Endodermal cell (in vitro differentiated cells): ENCODE measurements around the gene GRID1. TPM values are rescaled to one million over a fixed set of nuclear protein-coding genes. Genes with fewer than 3 reads are reported as not detected.

Experiments used
- DNase-seq: peaks from one replicate; pipeline ENCODE4 v3.0.0-alpha.2; 2017
- H3K27ac ChIP-seq: 2 replicates; pipeline ENCODE4 v1.5.1; 2013; ENCODE audit warnings: mild to moderate bottlenecking, low read depth, low read length, moderate library complexity
- H3K27me3 ChIP-seq: 2 replicates; pipeline ENCODE4 v1.6.1; 2013; ENCODE audit warnings: mild to moderate bottlenecking, low read length, moderate library complexity; ENCODE audit not compliant: insufficient read depth, control insufficient read depth, poor library complexity, severe bottlenecking
- H3K36me3 ChIP-seq: 2 replicates; pipeline ENCODE4 v1.7.0; 2013; ENCODE audit warnings: mild to moderate bottlenecking, low read length, moderate library complexity; ENCODE audit not compliant: control insufficient read depth, insufficient read depth
- H3K4me1 ChIP-seq: one replicate; pipeline ENCODE4 v1.7.0; 2013; ENCODE audit warnings: low read length; ENCODE audit not compliant: control insufficient read depth, insufficient read depth
- H3K4me3 ChIP-seq: 2 replicates; pipeline ENCODE4 v1.5.1; 2013; ENCODE audit warnings: mild to moderate bottlenecking, low read length, moderate library complexity
- H3K9ac ChIP-seq: 2 replicates; pipeline ENCODE4 v1.6.1; 2013; ENCODE audit warnings: mild to moderate bottlenecking, low read length, moderate library complexity; ENCODE audit not compliant: poor library complexity, severe bottlenecking; ENCODE audit errors: extremely low read depth
- H3K9me3 ChIP-seq: 2 replicates; pipeline ENCODE4 v1.6.1; 2013; ENCODE audit warnings: mild to moderate bottlenecking, low read length, moderate library complexity; ENCODE audit not compliant: control insufficient read depth
- H3K27ac Mint-ChIP-seq: 2 replicates; pipeline ENCODE4 v1.8.0; 2020; ENCODE audit warnings: mixed read lengths
- H3K27me3 Mint-ChIP-seq: 2 replicates; pipeline ENCODE4 v1.8.0; 2021; ENCODE audit warnings: mild to moderate bottlenecking, mixed read lengths; ENCODE audit not compliant: insufficient read depth
- H3K36me3 Mint-ChIP-seq: 2 replicates; pipeline ENCODE4 v1.8.0; 2020; ENCODE audit warnings: low read depth, mixed read lengths
- H3K4me1 Mint-ChIP-seq: 2 replicates; pipeline ENCODE4 v1.8.0; 2020; ENCODE audit warnings: mixed read lengths
- H3K4me3 Mint-ChIP-seq: 2 replicates; pipeline ENCODE4 v1.8.0; 2020; ENCODE audit warnings: mild to moderate bottlenecking, moderate library complexity, mixed read lengths
- H3K9me3 Mint-ChIP-seq: 2 replicates; pipeline ENCODE4 v1.8.0; 2020; ENCODE audit warnings: mild to moderate bottlenecking, mixed read lengths
- WGBS, 2 experiments: methylation state at CpG; one replicate each; pipeline versions ENCODE4 v1.1.5 to v1.1.7; 2013; ENCODE audit warnings: missing lambda C conversion rate in 2 of 2, mixed read lengths in 1 of 2; ENCODE audit not compliant: insufficient coverage in 1 of 2, insufficient read length in 1 of 2; 5-methylcytosine and 5-hydroxymethylcytosine counted together
- total RNA-seq, 2 donors: library from RNA; stranded (reverse); fragmentation: NEBNext Ultra II Directional in 1 of 2; extraction: Animal tissue kit (Norgen Biotek cat#: 25700) in 1 of 2; gene quantifications; 2 replicates in 1 of 2; 3 replicates in 1 of 2; pipeline ENCODE4 v1.2.1, GENCODE V29; 2021
- TF ChIP-seq, protein P1 (sequence below): fragments of 200-600 bp; sonication (generic); conservative IDR thresholded peaks from 2 replicates; pipeline ENCODE4 v1.5.0; 2021; ENCODE audit warnings: antibody characterized with exemption, mild to moderate bottlenecking

The GRID1 gene
- total RNA-seq, 2 donors from 2014 or later, result 0.13 to 0.53 TPM

DNA sequence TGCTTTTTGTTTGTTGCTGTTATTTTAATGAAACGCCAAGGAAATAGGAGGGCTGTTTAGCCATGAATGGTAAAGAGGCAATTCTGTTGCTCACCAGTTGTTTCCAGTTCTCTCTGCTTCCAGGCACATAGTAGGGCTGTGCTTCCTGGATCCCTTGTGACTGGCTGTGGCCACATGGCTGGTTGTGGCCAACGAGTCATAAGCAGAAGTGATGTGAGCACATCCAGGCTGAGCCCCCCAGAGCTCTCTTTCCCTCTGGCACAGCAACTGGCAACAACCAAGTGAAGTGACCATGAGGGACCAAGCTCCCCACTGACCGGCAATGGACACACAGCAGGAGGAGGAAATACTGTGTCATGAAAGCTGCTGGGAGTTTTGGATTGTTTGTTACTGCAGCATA, 10.3 kb downstream of the GRID1 start:
- Mint-ChIP-seq H3K27me3 (peaks cover 48% of the 10 kb centered on the region), H3K27ac (no peak overlapping the region), H3K4me1 (no peaks in the 10 kb centered on the region), H3K9me3 (no peaks in the 10 kb centered on the region), H3K4me3 (no peak overlapping the region), H3K36me3 (no peaks in the 10 kb centered on the region)
- no peak overlapping the region for H3K27ac ChIP-seq
- no peak overlapping the region for H3K9ac ChIP-seq
- no peaks in the 10 kb centered on the region for H3K4me1 ChIP-seq
- no peaks in the 10 kb centered on the region for H3K9me3 ChIP-seq
- H3K4me3 ChIP-seq, result no peak overlapping the region
- no peaks in the 10 kb centered on the region for H3K36me3 ChIP-seq
- TF ChIP-seq, protein P1, sequence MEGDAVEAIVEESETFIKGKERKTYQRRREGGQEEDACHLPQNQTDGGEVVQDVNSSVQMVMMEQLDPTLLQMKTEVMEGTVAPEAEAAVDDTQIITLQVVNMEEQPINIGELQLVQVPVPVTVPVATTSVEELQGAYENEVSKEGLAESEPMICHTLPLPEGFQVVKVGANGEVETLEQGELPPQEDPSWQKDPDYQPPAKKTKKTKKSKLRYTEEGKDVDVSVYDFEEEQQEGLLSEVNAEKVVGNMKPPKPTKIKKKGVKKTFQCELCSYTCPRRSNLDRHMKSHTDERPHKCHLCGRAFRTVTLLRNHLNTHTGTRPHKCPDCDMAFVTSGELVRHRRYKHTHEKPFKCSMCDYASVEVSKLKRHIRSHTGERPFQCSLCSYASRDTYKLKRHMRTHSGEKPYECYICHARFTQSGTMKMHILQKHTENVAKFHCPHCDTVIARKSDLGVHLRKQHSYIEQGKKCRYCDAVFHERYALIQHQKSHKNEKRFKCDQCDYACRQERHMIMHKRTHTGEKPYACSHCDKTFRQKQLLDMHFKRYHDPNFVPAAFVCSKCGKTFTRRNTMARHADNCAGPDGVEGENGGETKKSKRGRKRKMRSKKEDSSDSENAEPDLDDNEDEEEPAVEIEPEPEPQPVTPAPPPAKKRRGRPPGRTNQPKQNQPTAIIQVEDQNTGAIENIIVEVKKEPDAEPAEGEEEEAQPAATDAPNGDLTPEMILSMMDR, result no peak
- 67 to 94% methylated on average over 2 to 3 of the region's 3 CpGs for WGBS, 2 experiments
- H3K27me3 ChIP-seq, result peaks cover 35% of the 10 kb centered on the region
- DNase-seq, result no peak

DNA sequence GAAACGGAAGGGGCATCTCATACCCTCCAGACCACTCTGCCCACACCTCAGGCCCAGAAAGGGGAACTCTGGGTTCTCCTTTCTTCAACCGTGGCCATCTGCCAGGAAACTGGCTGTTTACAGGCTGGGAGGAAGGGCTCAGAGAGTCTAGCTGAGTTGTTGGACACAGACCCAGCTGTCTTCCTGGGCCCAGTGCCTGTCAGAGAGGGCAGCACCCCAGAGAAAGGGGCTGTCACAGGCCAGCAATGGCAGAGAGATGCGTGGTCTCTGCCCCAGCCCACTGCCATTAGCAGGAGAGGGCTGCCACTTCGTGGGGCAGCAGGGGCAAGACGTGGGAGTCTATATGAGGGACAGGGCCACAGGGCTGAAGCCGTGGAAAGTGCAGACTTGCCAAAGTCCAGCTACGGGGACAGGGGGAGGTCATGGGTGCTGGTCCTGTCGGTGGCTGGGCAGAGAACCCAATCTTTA, 11.0 kb downstream of the GRID1 start:
- Mint-ChIP-seq H3K36me3 (no peaks in the 10 kb centered on the region), H3K9me3 (no peaks in the 10 kb centered on the region), H3K27ac (no peak overlapping the region), H3K4me1 (no peaks in the 10 kb centered on the region), H3K27me3 (peaks cover 48% of the 10 kb centered on the region), H3K4me3 (no peak overlapping the region)
- DNase-seq, result no peak
- Histone ChIP-seq H3K4me3 (no peak overlapping the region), H3K4me1 (no peaks in the 10 kb centered on the region), H3K9ac (no peak overlapping the region), H3K27ac (no peak overlapping the region), H3K27me3 (peaks cover 28% of the 10 kb centered on the region), H3K9me3 (no peaks in the 10 kb centered on the region), H3K36me3 (no peaks in the 10 kb centered on the region)
- 80 to 86% methylated on average over 7 to 8 of the region's 8 CpGs for WGBS, 2 experiments
- TF ChIP-seq, protein P1, result no peak

DNA sequence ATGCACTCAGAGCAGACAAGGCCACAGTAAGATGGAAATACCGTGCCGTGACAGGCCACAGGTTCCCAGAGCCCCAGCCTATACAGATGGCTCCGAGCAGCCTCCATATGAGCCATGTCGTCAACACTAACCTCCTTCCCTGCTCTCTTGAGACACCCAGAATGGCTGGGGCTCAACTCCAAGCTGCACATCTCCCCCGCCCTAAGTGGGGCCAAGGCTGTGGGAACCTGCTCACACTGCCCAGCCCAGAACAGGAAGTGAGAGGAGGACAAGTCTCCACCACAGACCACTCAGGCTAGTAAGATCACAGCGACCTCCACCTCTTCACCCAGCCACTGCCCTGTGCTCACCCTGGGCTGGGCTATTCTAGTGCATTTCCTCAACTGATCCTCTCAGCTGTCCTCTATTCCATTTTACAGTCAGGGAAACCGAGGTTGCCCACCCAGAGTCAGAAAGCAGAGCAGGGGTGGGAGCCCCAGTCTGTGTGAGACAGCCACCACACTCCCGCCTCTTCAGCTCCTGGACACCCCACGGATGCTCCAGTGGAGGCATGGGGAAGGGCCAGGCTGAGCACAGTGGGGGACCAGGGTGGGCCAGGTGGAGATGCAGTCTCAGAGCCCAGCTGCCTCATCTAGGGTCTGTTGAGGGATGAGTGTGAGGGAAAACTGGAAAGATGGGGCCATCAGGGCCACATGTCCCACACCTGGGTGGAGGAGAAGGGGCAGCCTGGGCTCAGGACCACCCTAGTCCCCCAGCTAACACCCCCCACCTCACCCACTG, 11.6 kb downstream of the GRID1 start:
- peaks cover 25% of the 10 kb centered on the region for H3K27me3 ChIP-seq
- Mint-ChIP-seq H3K4me3 (no peak overlapping the region), H3K27ac (no peak overlapping the region), H3K4me1 (no peaks in the 10 kb centered on the region), H3K9me3 (no peaks in the 10 kb centered on the region), H3K27me3 (peaks cover 43% of the 10 kb centered on the region), H3K36me3 (no peaks in the 10 kb centered on the region)
- no peaks in the 10 kb centered on the region for H3K9me3 ChIP-seq
- no peaks in the 10 kb centered on the region for H3K36me3 ChIP-seq
- H3K27ac ChIP-seq, result no peak overlapping the region
- H3K9ac ChIP-seq, result no peak overlapping the region
- H3K4me1 ChIP-seq, result no peaks in the 10 kb centered on the region
- WGBS, 2 experiments, result 92% methylated on average over 8 of the region's 9 CpGs; no CpG with 5 or more reads in 1 of the 2 experiments
- no peak overlapping the region for H3K4me3 ChIP-seq
- TF ChIP-seq, protein P1, result no peak
- no peak for DNase-seq
